T-helper 2 cell treated with Interferon-gamma antibody and Interleukin-4, amounts not matched to agents 100 ng/mL and 5 ng/mL, for 36 hours (primary cell): ENCODE data around the gene KMT2E. TPM values are rescaled to one million over a fixed set of nuclear protein-coding genes. Genes with fewer than 3 reads are reported as not detected.
"Not testable (repeated sequence)": the region's sequence is repeated elsewhere in the genome, so short reads cannot be mapped to it uniquely, and the experiment has no call there.

Experiments used
- intact Hi-C: fragments of 100-400 bp; cut with micrococcal nuclease; formaldehyde crosslinking; loops from one replicate; pipeline ENCODE4 v1.15.1; 2023
- total RNA-seq: library from RNA; stranded (reverse); gene quantifications from 2 replicates; pipeline ENCODE4 v1.2.3, GENCODE V29; 2022

Gene KMT2E
- total RNA-seq, 1 donor from 2014 or later = 93.4 TPM

GRCh38 chr7:105021352-105021751 lies 7.3 kb downstream of the KMT2E start:
- intact Hi-C loops = no loop called here

GRCh38 chr7:105021967-105022366 lies 8.0 kb downstream of the KMT2E start:
- intact Hi-C loops = no loop called here

GRCh38 chr7:105022458-105022857 lies 8.5 kb downstream of the KMT2E start:
- intact Hi-C loops = no loop called here

GRCh38 chr7:105024734-105025133 lies 10.7 kb downstream of the KMT2E start:
- intact Hi-C loops = loop anchor here (1.0 kb wide), 1 partner anchor 8 kb away; no protein-coding TSS in a partner anchor

- intact Hi-C loops = no loop called here
Measured at GRCh38 chr7:105026750-105027149, 12.7 kb downstream of the KMT2E start.

GRCh38 chr7:105027176-105027853 lies 13.3 kb downstream of the KMT2E start:
- intact Hi-C loops = no loop called here

GRCh38 chr7:105028004-105028403 lies 14.0 kb downstream of the KMT2E start:
- intact Hi-C loops = no loop called here

GRCh38 chr7:105028941-105029340 lies 14.9 kb downstream of the KMT2E start:
- intact Hi-C loops = not testable (repeated sequence)

- intact Hi-C loops = no loop called here
Measured at GRCh38 chr7:105030447-105030846, 16.4 kb downstream of the KMT2E start.

GRCh38 chr7:105032553-105033214 lies 18.7 kb downstream of the KMT2E start:
- intact Hi-C loops = no loop called here

GRCh38 chr7:105035349-105035748 lies 21.3 kb downstream of the KMT2E start:
- intact Hi-C loops = no loop called here

GRCh38 chr7:105036217-105037168 lies 22.5 kb downstream of the KMT2E start:
- intact Hi-C loops = no loop called here

GRCh38 chr7:105037319-105037718 lies 23.3 kb downstream of the KMT2E start:
- intact Hi-C loops = no loop called here

- intact Hi-C loops = no loop called here
Measured at GRCh38 chr7:105044449-105045070, 30.6 kb downstream of the KMT2E start.

- intact Hi-C loops = no loop called here
Measured at GRCh38 chr7:105046414-105046813, 32.4 kb downstream of the KMT2E start.

- intact Hi-C loops = no loop called here
Measured at GRCh38 chr7:105047932-105048331, 33.9 kb downstream of the KMT2E start.

- intact Hi-C loops = no loop called here
Measured at GRCh38 chr7:105050493-105050892, 36.5 kb downstream of the KMT2E start.

GRCh38 chr7:105050899-105051298 lies 36.9 kb downstream of the KMT2E start:
- intact Hi-C loops = not testable (repeated sequence)

- intact Hi-C loops = no loop called here
Measured at GRCh38 chr7:105055084-105055483, 41.1 kb downstream of the KMT2E start.

- intact Hi-C loops = no loop called here
Measured at GRCh38 chr7:105055621-105056020, 41.6 kb downstream of the KMT2E start.

GRCh38 chr7:105057472-105057871 lies 43.5 kb downstream of the KMT2E start:
- intact Hi-C loops = no loop called here
